Measurements from ENCODE around the gene THPO.

THPO gene

GRCh38 chr3:184328516-184328915, 49.5 kb downstream of the THPO start:
- no peak for ATAC-seq
- TF ChIP-seq, protein P1, sequence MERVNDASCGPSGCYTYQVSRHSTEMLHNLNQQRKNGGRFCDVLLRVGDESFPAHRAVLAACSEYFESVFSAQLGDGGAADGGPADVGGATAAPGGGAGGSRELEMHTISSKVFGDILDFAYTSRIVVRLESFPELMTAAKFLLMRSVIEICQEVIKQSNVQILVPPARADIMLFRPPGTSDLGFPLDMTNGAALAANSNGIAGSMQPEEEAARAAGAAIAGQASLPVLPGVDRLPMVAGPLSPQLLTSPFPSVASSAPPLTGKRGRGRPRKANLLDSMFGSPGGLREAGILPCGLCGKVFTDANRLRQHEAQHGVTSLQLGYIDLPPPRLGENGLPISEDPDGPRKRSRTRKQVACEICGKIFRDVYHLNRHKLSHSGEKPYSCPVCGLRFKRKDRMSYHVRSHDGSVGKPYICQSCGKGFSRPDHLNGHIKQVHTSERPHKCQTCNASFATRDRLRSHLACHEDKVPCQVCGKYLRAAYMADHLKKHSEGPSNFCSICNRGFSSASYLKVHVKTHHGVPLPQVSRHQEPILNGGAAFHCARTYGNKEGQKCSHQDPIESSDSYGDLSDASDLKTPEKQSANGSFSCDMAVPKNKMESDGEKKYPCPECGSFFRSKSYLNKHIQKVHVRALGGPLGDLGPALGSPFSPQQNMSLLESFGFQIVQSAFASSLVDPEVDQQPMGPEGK (CRISPR knock-in tag; IDR thresholded peaks at IDR 0.05; ENCODE audit: borderline replicate concordance) = no peak
- TF ChIP-seq, protein P2, sequence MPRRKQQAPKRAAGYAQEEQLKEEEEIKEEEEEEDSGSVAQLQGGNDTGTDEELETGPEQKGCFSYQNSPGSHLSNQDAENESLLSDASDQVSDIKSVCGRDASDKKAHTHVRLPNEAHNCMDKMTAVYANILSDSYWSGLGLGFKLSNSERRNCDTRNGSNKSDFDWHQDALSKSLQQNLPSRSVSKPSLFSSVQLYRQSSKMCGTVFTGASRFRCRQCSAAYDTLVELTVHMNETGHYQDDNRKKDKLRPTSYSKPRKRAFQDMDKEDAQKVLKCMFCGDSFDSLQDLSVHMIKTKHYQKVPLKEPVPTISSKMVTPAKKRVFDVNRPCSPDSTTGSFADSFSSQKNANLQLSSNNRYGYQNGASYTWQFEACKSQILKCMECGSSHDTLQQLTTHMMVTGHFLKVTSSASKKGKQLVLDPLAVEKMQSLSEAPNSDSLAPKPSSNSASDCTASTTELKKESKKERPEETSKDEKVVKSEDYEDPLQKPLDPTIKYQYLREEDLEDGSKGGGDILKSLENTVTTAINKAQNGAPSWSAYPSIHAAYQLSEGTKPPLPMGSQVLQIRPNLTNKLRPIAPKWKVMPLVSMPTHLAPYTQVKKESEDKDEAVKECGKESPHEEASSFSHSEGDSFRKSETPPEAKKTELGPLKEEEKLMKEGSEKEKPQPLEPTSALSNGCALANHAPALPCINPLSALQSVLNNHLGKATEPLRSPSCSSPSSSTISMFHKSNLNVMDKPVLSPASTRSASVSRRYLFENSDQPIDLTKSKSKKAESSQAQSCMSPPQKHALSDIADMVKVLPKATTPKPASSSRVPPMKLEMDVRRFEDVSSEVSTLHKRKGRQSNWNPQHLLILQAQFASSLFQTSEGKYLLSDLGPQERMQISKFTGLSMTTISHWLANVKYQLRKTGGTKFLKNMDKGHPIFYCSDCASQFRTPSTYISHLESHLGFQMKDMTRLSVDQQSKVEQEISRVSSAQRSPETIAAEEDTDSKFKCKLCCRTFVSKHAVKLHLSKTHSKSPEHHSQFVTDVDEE (CRISPR knock-in tag; IDR thresholded peaks at IDR 0.05) = no peak
- TF ChIP-seq TCF4 (CRISPR knock-in tag; IDR thresholded peaks at IDR 0.05; ENCODE audit: borderline replicate concordance) = no peak
- TF ChIP-seq ZC3H10 (CRISPR knock-in tag; IDR thresholded peaks at IDR 0.05) = no peak
- no peak for TF ChIP-seq CSDC2 (CRISPR knock-in tag; IDR thresholded peaks at IDR 0.05)
- no peak for TF ChIP-seq OSR1 (CRISPR knock-in tag; IDR thresholded peaks at IDR 0.05)
- TF ChIP-seq PPARA (CRISPR knock-in tag; IDR thresholded peaks at IDR 0.05; ENCODE audit: borderline replicate concordance) = no peak
- TF ChIP-seq TOX (CRISPR knock-in tag; IDR thresholded peaks at IDR 0.05; ENCODE audit: borderline replicate concordance) = no peak

DNA sequence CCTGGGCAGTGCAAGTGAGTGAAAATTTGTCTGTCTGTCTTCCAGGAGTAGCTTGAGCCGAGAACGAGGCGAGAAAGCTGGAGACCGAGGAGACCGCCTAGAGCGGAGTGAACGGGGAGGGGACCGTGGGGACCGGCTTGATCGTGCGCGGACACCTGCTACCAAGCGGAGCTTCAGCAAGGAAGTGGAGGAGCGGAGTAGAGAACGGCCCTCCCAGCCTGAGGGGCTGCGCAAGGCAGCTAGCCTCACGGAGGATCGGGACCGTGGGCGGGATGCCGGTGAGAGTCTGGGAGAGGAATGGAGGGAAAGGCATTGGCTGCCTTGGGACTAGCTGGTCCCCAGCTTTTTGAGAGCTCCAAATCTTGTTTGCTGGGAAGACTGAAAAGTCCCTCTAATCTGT, 50.8 kb downstream of the THPO start:
- TF ChIP-seq ZFP3 (CRISPR knock-in tag; IDR thresholded peaks at IDR 0.05) = no peak
- ATAC-seq = no peak

DNA sequence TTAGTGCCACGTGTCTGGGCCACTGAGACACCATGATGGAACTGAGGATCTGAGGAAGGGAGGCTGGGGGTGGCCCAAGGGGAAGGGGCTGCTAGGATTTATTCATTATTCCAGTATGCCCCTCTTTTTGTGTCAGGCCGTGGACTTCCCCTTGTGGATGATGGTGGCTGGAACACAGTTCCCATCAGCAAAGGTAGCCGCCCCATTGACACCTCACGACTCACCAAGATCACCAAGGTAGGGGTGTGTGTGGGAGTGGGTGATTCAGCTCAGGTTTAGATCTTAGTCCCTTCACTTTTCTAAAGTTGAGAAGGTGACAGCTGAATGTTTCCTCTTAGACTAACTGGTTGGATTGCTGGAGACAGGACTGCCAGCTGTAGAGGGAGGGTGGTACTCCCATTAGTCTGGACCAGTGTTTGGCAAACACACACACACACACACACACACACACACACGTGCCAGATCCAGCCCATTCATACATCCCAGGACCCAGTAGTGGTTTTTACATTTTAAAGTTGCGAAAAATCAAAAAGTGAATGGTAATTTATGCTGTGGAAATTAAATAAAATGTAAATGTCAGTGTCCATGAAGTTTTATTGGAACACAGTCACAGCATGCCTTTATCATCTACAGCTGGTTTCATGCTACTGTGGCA, 52.2 kb downstream of the THPO start:
- TF ChIP-seq, protein P1 (CRISPR knock-in tag; IDR thresholded peaks at IDR 0.05; ENCODE audit: borderline replicate concordance) = no peak
- no peak for TF ChIP-seq CSRNP3 (CRISPR knock-in tag; IDR thresholded peaks at IDR 0.05)
- TF ChIP-seq, protein P3, sequence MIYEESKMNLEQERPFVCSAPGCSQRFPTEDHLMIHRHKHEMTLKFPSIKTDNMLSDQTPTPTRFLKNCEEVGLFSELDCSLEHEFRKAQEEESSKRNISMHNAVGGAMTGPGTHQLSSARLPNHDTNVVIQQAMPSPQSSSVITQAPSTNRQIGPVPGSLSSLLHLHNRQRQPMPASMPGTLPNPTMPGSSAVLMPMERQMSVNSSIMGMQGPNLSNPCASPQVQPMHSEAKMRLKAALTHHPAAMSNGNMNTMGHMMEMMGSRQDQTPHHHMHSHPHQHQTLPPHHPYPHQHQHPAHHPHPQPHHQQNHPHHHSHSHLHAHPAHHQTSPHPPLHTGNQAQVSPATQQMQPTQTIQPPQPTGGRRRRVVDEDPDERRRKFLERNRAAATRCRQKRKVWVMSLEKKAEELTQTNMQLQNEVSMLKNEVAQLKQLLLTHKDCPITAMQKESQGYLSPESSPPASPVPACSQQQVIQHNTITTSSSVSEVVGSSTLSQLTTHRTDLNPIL (CRISPR knock-in tag; IDR thresholded peaks at IDR 0.05; ENCODE audit: low read depth) = no peak
- TF ChIP-seq, protein P2 (CRISPR knock-in tag; IDR thresholded peaks at IDR 0.05) = no peak
- TF ChIP-seq RARB (CRISPR knock-in tag; IDR thresholded peaks at IDR 0.05) = no peak
- ATAC-seq = no peak

DNA sequence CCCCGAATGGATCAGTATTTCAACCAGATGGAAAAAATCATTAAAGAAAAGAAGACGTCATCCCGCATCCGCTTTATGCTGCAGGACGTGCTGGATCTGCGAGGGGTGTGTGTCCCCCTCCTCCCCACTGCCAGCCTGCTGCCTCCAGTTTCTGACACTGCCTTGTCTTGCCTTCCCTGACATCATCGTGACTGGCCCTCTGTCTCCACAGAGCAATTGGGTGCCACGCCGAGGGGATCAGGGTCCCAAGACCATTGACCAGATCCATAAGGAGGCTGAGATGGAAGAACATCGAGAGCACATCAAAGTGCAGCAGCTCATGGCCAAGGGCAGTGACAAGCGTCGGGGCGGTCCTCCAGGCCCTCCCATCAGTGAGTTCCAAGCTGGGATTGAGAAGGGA, 52.7 kb downstream of the THPO start:
- no peak for ATAC-seq
- TF ChIP-seq ZNF70 (CRISPR knock-in tag; IDR thresholded peaks at IDR 0.05) (no peak), ISL1 (CRISPR knock-in tag; IDR thresholded peaks at IDR 0.05) (no peak), SNAI2 (CRISPR knock-in tag; IDR thresholded peaks at IDR 0.05) (no peak), CSDC2 (CRISPR knock-in tag; IDR thresholded peaks at IDR 0.05) (no peak), ARNTL (CRISPR knock-in tag; IDR thresholded peaks at IDR 0.05; ENCODE audit: borderline replicate concordance, low read depth) (no peak), GLIS3 (CRISPR knock-in tag; IDR thresholded peaks at IDR 0.05) (no peak), PPARA (CRISPR knock-in tag; IDR thresholded peaks at IDR 0.05; ENCODE audit: borderline replicate concordance) (no peak)
- TF ChIP-seq, protein P2 (CRISPR knock-in tag; IDR thresholded peaks at IDR 0.05) = no peak
- TF ChIP-seq, protein P1 (CRISPR knock-in tag; IDR thresholded peaks at IDR 0.05; ENCODE audit: borderline replicate concordance) = no peak

All from SK-N-SH treated with all-trans-retinoic acid at 6 μM for 48 hours (cell line).